ENCODE data around the gene BRWD1. TPM values are rescaled to one million over a fixed set of nuclear protein-coding genes. Genes with fewer than 3 reads are reported as not detected.
A peak's percentile ranks its signal among the peaks of the same experiment; 100 is the strongest.

Gene BRWD1
- total RNA-seq, 1 donor from 2014 or later = 20.5 TPM

DNA sequence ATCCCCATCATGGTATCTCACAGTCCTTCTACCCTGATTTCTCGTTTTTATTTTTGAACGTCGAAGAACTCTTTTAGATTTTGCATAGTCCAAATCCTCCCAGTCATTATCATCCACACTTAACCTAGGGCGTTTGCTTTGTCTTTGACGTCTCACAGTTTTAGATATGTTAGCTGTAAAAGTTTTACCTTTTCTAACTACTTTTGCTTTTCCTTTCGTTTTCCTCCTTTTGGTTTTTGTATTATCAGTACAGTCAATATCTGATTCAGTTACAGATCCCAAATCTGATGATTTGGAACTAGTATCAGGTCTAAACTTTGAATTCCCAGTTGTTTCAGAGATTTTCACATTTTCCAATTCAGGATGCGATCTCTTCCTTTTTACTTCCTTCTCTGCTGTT, 117.1 kb downstream of the BRWD1 start:
- ATAC-seq = no peak

GRCh38 chr21:39193380-39193779, 120.1 kb downstream of the BRWD1 start:
- ATAC-seq = no peak

- no peak for ATAC-seq
These were observed 123.4 kb downstream of the BRWD1 start for GRCh38 chr21:39189857-39190604.

- no peak for ATAC-seq
These were observed 124.8 kb downstream of the BRWD1 start for GRCh38 chr21:39188521-39189139.

DNA sequence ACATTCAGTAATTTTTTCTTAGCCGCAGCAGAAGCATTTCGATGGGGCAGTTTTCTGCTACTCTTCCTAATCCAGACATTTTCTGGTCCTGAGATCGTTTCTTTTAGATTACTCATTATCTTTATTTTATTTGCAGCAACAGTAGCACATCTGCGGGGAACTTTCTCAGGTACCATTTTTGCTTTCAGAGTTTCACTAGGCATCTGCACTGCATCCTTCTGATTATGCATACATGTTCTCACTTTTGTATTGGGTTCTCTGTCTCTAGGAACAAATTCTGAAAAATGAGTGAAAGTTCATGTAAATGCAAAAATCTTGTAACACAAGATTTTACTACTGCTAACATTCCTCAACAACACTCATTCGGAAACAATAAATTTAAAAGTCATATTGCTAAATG, 126.3 kb downstream of the BRWD1 start:
- ATAC-seq = no peak

DNA sequence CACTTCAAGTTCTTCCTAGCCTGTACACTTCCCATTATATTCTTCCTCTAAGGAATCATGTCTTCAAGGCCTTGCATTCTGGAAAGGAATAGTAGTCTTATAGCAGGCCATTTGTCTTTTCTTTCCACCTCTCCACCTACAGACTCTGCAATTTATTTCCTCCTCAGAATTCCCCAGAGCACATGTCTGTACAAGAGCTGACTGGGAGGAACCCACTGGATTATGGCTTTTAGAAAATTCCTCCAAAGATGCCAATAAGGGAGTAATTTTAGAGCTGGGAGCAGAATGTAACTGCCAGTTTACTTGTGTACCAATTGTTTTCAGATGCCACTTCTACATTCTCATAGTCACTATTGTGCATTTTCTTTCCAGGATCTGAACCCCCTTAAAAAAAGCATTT, 126.8 kb downstream of the BRWD1 start:
- no peak for ATAC-seq

DNA sequence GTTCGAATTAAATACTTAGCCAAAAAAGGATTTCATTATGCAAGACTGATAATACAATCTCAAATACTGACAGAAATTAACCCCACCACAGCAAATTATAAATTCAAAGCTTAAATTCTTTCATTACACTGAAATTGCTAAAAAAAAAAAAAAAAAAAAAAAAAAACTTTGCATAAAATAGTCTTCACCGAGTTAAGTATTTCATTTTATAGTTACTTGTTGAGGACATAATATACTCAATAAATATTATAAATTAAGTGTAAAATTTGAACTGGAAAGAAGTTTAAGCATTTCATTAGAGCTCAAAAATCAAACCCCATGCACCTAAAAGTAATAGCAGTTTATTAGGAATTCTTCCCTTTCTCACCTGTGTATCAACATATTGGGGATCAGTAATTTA, 128.3 kb downstream of the BRWD1 start:
- ATAC-seq = no peak

DNA sequence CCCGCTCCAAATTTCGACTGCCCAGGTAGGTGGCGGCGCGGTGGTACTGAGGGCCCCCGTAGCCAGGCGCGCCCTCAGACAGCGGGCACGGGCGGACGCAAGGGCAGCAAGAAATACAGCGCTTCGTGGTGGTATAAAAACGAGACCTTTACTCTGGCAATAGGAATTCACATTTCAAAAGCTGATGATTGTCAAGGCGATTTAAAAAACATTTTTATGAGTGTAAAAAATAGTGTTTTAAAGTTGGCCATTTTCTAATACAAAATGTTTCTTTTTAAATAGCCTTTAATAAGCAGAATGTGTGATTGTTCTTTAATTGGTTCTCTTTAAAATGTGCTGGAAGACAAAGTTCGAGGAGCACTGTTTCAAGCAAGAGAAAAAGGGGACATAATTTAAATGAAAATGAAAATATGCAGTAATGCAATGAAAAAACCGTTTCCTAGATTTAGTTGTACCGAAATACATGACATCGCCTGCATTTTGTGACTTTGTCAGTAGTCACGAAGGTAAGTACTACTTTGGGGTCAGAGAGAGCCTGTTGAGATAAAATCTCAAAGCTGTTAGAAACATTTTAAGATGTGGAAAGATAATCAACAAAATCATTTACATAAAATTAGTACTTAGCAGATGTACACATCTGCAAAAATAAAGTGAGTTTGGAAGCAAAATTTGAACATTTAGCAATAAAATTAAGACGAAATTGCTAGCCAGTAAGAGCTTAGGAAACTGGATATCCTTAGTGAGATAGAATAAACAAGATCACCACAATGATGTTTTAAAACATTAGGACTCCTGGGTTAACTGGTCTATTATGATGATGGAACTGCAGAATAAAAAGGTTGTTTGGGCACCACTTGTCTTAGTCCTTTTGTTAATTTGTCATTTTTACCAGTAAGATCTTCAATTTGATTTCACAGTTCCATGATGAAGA, 129.1 kb downstream of the BRWD1 start:
- no peak for ATAC-seq

- peak; percentile 97 for ATAC-seq
These were observed 130.0 kb downstream of the BRWD1 start, which contains the start of gene PSMG1 for GRCh38 chr21:39183272-39184049. Gene PSMG1 (minus strand): TSS chr21:39183451. CDS start chr21:39183385, 66 bp downstream.

DNA sequence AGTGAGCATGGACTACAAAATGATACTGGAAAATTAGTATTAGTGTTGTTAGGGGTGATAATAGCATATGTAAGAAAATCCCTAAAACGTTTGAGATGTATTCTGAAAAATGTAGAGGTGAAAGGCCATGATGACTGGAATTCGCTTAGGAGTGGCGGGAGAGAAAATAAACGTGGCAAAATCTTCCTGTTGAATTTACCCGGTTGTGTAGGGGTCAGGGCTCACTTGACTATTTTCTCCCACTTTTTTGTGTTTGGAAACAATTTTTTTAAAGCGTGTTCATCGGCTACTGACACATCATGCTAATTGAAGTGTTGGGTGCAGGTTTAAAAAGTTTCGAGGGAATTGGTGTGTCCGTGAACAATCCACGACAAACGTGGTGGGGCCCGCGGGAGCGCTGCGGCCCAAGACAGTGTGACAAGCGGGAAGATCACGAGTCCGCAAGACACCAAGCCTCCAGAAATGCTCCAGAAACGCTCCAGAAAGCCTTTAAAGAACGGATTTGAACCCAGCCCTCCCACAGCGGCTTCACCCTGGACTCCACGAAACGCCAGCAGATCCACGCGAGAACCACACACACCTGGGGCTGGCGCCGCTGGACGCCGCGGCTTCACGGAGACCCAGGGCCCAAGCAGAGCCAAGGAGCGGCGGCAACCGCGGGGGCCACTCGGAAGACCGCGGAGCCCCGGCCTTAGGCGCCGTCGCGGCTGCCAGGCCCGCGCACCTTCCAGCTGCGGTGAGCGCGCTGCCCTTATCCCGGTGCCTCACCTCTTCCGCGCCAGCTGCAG, 130.8 kb downstream of the BRWD1 start:
- ATAC-seq = no peak

- no peak for ATAC-seq
These were observed 131.4 kb downstream of the BRWD1 start for GRCh38 chr21:39182016-39182415.

GRCh38 chr21:39181205-39181818, 132.1 kb downstream of the BRWD1 start:
- ATAC-seq = no peak

GRCh38 chr21:39180429-39181019, 132.9 kb downstream of the BRWD1 start:
- ATAC-seq = no peak

GRCh38 chr21:39178421-39178820, 135.0 kb downstream of the BRWD1 start:
- ATAC-seq = no peak

- no peak for ATAC-seq
These were observed 137.1 kb downstream of the BRWD1 start for GRCh38 chr21:39176271-39176709.

DNA sequence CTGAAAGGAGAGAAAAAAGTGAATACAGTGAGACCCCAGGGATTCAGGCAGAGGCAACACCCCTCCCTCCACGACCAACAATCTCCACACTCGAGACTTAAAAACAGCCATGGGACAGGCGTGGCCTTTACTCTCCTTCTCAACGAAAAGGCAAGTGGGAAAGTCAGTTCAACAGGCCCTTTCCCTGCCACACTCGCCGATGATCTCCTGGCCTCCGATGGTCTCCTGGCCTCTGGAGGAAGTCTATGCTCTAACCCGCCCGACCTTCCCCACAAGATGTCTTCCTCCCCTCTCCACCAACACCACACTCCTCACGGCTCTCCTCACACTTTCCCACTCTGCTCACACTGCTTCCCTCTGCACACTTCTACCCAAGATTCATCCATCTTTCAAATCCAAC, 137.8 kb downstream of the BRWD1 start:
- ATAC-seq = no peak

DNA sequence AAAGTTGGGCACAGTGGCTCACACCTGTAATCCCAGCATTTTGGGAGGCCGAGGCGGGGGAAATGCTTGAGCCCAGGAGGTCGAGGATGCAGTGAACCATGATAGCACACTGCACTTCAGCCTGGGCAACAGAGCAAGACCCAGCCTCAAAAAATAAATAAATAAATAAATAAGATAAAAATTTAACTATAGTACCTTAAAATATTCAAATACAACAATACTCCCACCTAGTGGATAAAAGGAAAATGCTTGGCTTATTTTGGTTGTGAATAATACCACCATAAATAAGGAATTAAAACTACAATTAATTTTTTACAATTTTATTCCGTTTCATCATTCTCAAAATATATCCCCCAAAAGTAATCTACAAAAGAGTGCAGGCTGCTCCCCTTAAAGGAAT, 138.3 kb downstream of the BRWD1 start:
- ATAC-seq = no peak

DNA sequence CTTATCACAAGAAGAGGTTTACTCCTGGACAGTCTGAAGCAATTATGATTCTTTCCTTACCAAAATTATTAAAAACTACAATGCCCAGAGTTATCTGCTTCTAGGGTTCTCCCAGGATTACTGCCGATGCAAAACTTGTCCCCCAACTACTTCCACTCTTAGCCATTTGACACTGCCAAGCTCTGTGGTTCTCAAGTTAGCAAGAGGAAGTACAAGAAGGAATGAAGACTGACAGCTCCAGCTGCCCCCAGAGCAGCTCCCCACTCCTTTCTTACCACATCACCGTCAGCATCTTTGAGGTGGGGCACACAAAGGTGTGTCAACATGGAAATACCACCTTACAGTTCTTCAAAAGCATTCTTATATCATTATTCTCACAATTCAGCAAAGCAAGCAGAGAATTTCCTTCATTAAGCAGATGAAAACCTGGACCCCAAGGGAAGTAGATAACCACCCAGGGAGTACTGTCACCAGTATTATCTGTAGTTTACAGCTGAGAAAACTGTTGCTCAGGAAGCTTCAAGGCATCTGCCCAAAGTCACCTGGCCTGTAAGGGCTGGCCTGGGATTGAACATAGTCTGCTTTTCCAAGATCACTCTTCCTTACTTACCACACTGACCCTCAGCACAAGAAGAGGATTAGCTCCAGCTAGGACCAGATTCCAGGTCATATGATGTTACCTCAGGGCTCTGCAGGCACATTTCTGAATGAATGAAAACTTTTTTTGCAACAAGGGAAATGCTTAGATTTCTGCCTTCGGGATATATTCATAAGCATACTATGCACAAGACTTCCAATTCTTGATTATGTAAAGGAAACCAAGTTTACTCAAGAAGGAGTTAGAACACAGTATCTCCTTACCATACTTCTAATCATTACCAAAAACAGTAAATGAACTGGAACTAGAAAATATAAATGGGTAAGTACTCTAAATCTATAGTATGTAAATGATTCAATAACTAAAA, 139.4 kb downstream of the BRWD1 start:
- ATAC-seq = no peak

DNA sequence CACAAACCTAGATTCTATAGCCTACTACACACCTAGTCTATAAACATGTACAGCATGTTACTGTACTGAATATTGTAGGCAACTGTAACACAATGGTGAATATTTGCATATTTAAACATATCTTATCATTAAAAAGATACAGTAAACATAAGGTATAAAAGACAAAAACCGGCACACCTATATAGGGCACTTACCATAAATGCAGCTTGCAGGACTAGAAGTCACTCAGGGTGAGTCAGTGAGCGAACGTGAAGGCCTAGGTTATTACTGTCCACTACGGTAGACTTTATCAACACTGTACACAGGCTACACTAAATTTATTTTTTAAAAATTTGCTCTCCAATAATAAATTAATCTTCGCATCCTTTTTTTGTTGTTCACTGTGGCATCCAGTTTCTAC, 143.5 kb downstream of the BRWD1 start:
- ATAC-seq = no peak

Measured in esophagus mucosa (tissue), 1 donor.